Hepatocyte (in vitro differentiated cells): ENCODE measurements around the gene MSI1. TPM values are rescaled to one million over a fixed set of nuclear protein-coding genes. Genes with fewer than 3 reads are reported as not detected.

Source experiments
- DNase-seq: peaks from one replicate; pipeline ENCODE4 v3.0.0-alpha.2; 2016; ENCODE audit warnings: low spot score
- H2AFZ ChIP-seq: fragments of 200-600 bp; sonication (generic); 2 replicates; pipeline ENCODE4 v1.6.0; 2016; ENCODE audit warnings: antibody characterized with exemption, mild to moderate bottlenecking
- H3K27ac ChIP-seq: fragments of 200-600 bp; sonication (generic); 2 replicates; pipeline ENCODE4 v1.5.1; 2016; ENCODE audit warnings: mild to moderate bottlenecking
- H3K27me3 ChIP-seq: fragments of 200-600 bp; sonication (generic); 2 replicates; pipeline ENCODE4 v1.6.1; 2016
- H3K36me3 ChIP-seq: fragments of 200-600 bp; sonication (generic); replicated peaks from 2 replicates; pipeline ENCODE4 v1.5.1; 2016; ENCODE audit warnings: low read depth; ENCODE audit not compliant: insufficient read depth
- H3K4me1 ChIP-seq: fragments of 200-600 bp; sonication (generic); 2 replicates; pipeline ENCODE4 v1.5.1; 2016; ENCODE audit warnings: mild to moderate bottlenecking, moderate library complexity; ENCODE audit not compliant: insufficient read depth
- H3K4me2 ChIP-seq: fragments of 200-600 bp; sonication (generic); 2 replicates; pipeline ENCODE4 v1.6.0; 2016
- H3K4me3 ChIP-seq: fragments of 200-600 bp; sonication (generic); 2 replicates; pipeline ENCODE4 v1.5.1; 2016; ENCODE audit warnings: mild to moderate bottlenecking
- H3K79me2 ChIP-seq: fragments of 200-600 bp; sonication (generic); 2 replicates; pipeline ENCODE4 v1.6.0; 2017; ENCODE audit warnings: mild to moderate bottlenecking
- H3K9me2 ChIP-seq: fragments of 200-600 bp; sonication (generic); replicated peaks from 2 replicates; pipeline ENCODE4 v1.6.0; 2017; ENCODE audit warnings: mild to moderate bottlenecking; ENCODE audit not compliant: insufficient read depth
- H3K9me3 ChIP-seq: fragments of 200-600 bp; sonication (generic); 2 replicates; pipeline ENCODE4 v1.5.1; 2016; ENCODE audit warnings: low read depth, mild to moderate bottlenecking
- H4K20me1 ChIP-seq: fragments of 200-600 bp; sonication (generic); 2 replicates; pipeline ENCODE4 v1.6.0; 2016; ENCODE audit warnings: mild to moderate bottlenecking; ENCODE audit not compliant: insufficient read depth, poor library complexity, severe bottlenecking
- EZH2 ChIP-seq: fragments of 200-600 bp; sonication (generic); IDR thresholded peaks from 2 replicates; pipeline ENCODE4 v1.6.1; 2016; ENCODE audit warnings: antibody characterized with exemption, mild to moderate bottlenecking, borderline replicate concordance
- EZH2phosphoT487 ChIP-seq: fragments of 200-600 bp; sonication (generic); IDR thresholded peaks from one replicate; pipeline ENCODE4 v1.6.1; 2018; ENCODE audit warnings: antibody characterized with exemption, mild to moderate bottlenecking, low read depth, moderate library complexity; ENCODE audit not compliant: unreplicated experiment, severe bottlenecking
- WGBS: methylation state at CpG from one replicate; pipeline ENCODE4 v1.1.6; 2016; ENCODE audit warnings: low lambda C conversion rate; ENCODE audit errors: missing lambda C conversion rate; 5-methylcytosine and 5-hydroxymethylcytosine counted together
- polyA plus RNA-seq: library from polyadenylated mRNA; unstranded; fragments of >200 nt; fragmentation: Nextera tagmentation; extraction: Ambion mirVana; gene quantifications from 2 replicates; pipeline ENCODE4 v1.2.1, GENCODE V29; 2016
- total RNA-seq: library from RNA; depleted of rRNA; stranded (reverse); fragments of >200 nt; gene quantifications from 2 replicates; pipeline ENCODE4 v1.2.3, GENCODE V29; 2014
- TF ChIP-seq, protein P1 (sequence below): fragments of 200-600 bp; sonication (generic); IDR thresholded peaks from 2 replicates; pipeline ENCODE4 v1.5.1; 2016; ENCODE audit warnings: antibody characterized with exemption, mild to moderate bottlenecking; ENCODE audit not compliant: poor library complexity

The MSI1 gene
- total and polyA plus RNA-seq, 2 experiments from 2014 or later: 2.2 to 5.6 TPM

GRCh38 chr12:120367924-120368788, 808 bp downstream of the MSI1 start:
- Histone ChIP-seq H3K9me3 (no peaks in the 10 kb centered on the region), H3K4me3 (peak overlapping the region; percentile 93), H3K4me1 (peaks cover 31% of the 10 kb centered on the region), H3K4me2 (peak overlapping the region; percentile 98), H3K9me2 (no peaks in the 10 kb centered on the region), H3K27ac (peak overlapping the region; percentile 31), H2AFZ (peak overlapping the region; percentile 56), H3K79me2 (peaks cover 8% of the 10 kb centered on the region), H4K20me1 (no peaks in the 10 kb centered on the region), H3K27me3 (peaks cover 29% of the 10 kb centered on the region), H3K36me3 (no peaks in the 10 kb centered on the region)
- TF ChIP-seq, protein P1, sequence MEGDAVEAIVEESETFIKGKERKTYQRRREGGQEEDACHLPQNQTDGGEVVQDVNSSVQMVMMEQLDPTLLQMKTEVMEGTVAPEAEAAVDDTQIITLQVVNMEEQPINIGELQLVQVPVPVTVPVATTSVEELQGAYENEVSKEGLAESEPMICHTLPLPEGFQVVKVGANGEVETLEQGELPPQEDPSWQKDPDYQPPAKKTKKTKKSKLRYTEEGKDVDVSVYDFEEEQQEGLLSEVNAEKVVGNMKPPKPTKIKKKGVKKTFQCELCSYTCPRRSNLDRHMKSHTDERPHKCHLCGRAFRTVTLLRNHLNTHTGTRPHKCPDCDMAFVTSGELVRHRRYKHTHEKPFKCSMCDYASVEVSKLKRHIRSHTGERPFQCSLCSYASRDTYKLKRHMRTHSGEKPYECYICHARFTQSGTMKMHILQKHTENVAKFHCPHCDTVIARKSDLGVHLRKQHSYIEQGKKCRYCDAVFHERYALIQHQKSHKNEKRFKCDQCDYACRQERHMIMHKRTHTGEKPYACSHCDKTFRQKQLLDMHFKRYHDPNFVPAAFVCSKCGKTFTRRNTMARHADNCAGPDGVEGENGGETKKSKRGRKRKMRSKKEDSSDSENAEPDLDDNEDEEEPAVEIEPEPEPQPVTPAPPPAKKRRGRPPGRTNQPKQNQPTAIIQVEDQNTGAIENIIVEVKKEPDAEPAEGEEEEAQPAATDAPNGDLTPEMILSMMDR: no peak
- TF ChIP-seq EZH2phosphoT487: no peak
- TF ChIP-seq EZH2: no peak
- DNase-seq: peak; percentile 48
- 3% methylated on average over 34 of the region's 86 CpGs for WGBS

- Histone ChIP-seq H3K9me3 (no peaks in the 10 kb centered on the region), H3K4me2 (peak overlapping the region; percentile 98), H3K4me1 (peaks cover 38% of the 10 kb centered on the region), H3K79me2 (peaks cover 9% of the 10 kb centered on the region), H2AFZ (peak overlapping the region; percentile 56), H3K27ac (peak overlapping the region; percentile 31), H3K9me2 (no peaks in the 10 kb centered on the region), H3K4me3 (no peak overlapping the region), H4K20me1 (no peaks in the 10 kb centered on the region), H3K36me3 (no peaks in the 10 kb centered on the region), H3K27me3 (peaks cover 29% of the 10 kb centered on the region)
- TF ChIP-seq, protein P1: peak; percentile 51
- no peak for TF ChIP-seq EZH2
- TF ChIP-seq EZH2phosphoT487: no peak
- WGBS: 27% methylated on average over 10 of the region's 10 CpGs
- DNase-seq: peak; percentile 54
Measured at GRCh38 chr12:120367233-120367923, 1.6 kb downstream of the MSI1 start.

DNA sequence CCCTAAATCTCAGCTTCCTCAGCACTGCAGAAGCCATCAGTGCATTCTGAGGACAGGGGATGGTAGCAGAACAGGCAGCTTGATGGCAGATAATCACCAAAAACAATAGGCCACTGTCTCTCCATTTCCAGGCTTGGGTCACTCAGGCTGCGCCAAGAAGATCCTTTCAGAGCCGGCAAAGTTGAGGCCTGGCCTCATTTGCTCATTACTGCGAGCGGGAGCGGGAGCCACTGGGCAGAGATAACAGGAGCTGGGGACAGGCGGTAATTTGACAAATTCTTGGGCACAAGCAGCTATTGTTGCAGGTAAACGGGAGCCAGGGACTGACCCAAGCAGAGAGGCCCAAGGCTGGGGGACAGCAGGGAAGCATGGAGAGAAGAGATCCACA, 2.1 kb downstream of the MSI1 start:
- DNase-seq: no peak
- Histone ChIP-seq H3K4me1 (peaks cover 43% of the 10 kb centered on the region), H3K4me2 (peak overlapping the region; percentile 98)

More for the DNA sequence above, 2.1 kb downstream of the MSI1 start:
- WGBS: 77% methylated on average over 7 of the region's 7 CpGs
- Histone ChIP-seq H3K27me3 (peaks cover 25% of the 10 kb centered on the region), H4K20me1 (no peaks in the 10 kb centered on the region), H2AFZ (no peak overlapping the region), H3K9me2 (no peaks in the 10 kb centered on the region), H3K36me3 (no peaks in the 10 kb centered on the region), H3K4me3 (no peak overlapping the region), H3K9me3 (no peaks in the 10 kb centered on the region), H3K79me2 (peaks cover 11% of the 10 kb centered on the region), H3K27ac (peak overlapping the region; percentile 70)
- TF ChIP-seq EZH2: no peak
- TF ChIP-seq, protein P1: no peak
- no peak for TF ChIP-seq EZH2phosphoT487
